ENCODE measurements around the gene FLNC.

FLNC gene

DNA sequence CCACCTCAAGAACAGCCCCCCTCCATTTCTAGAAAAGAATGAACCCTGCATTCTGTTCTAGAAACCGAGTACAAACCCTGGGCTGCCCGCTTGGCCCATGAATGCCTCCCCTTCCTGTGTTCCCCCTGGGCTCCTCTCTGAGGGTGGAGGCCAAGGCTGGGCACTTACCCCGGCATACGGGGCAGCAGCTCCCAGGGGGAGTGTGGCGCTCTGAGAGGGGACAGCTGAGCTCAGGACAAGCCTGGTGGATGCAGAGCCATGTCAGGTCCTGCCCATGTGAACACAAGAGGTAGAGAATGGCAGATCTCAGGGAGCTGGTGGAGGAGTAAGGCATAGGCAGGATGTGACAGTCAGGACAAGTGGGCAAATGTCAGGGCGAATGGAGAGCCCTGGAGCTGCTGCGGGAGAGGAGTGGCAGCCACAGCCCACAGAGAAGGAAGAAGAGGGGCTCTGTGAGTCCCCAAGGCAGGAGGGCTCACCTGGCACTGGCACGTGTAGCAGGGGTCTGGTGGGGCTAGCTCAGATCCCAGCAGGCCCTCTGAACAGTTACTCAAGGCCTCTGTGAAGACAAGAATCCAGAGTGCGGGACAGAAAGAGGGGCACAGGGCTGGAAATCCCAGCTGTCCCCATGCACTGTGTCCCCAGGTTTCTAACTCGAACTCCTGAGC lies 51.4 kb downstream of the FLNC start:
- no peak for FAIRE-seq

DNA sequence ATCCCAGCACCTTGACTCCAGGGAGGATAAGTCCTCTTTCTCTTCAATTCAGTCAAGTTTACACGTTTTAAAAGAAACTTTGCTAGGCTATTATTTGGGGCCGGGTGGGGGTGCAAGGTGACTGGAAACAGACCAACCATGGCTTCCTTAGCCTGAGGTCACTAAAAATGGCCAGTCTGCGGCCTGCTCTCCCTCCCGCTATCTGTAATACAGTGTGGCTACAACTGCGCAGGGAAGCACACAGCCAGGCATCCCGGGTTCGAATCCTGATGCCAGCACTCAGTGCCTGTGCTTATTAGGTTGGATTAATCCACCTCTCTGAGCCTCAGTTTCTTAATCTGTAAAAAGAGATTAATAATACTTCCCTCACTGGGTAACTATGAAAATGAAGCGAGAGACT lies 51.9 kb downstream of the FLNC start:
- FAIRE-seq, result no peak

DNA sequence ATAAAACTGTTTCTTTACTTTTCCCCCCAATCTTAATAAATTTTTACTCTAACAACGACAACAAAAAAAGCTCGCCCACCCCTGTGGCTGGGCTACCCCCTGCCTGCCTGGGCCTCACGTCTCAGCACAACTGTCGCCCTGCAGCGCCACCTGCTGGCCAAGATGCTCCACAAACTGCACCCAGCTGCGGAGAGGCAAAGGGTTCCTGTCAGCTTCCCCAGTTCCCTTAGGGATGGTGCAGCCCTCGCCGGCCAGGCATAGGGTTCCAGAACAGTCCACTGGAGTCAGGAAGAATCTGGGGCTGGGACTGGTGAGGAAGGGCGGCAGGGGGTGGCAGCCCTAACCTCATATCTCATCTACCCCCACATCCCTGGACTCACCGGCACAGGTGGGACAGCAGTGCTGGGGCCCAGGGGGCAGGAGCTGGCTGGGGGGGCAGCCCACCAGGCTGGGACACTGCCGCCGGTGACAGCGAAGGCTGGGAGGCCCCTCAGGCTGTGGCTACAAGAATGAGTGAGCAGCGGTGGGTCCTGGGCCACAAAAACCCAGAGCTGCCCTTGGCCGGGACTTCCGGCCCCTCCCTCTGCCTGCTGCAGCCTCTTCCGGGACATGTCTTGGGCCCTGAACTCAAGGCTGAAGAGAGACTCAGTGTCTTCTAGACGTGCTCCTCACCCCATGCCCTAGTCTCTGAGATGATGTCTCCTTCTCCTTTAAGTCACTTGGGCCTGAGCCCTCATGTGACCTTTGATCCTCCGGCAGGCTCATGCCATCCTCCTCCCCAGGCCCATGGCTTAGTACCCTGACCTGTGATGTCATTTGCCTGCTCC lies 53.6 kb downstream of the FLNC start:
- no peak for FAIRE-seq

DNA sequence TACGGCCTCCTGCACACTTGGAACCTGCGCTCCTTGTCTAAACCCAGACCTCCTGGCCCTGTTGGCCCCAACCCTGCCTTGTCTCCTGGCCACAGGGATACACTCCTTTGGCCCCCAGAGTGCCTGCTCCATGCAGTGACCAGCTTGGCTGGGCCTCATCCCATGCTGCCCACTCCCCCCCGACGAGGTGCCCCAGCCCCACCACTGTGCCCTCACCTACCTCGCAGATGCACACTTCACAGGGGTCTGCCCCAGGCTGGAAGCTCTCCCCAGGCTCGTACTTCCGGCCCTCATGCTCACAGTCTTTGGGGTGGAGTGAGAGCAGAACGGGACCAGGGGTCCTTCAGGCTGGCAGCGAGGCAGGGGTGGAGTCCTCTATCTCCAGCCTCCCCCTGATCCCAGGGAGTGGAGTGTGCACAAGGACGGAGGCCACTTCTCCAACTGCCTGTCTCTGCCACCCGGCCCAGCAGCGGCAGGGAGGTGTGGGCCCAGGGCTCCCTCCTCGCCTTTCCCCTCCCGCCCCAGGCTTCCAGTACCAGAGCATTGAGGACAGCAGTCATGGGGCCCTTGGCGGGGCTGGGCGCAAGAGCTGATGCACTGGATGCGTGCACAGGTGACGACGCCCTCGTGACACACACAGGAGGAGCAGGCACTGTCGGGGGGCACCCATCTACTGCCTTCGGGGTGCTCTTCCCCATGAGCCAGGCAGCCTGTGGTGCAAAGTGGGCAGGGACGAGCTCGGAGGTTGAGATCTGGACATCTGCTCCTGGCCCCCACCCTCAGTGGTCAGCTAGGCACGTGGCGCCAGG lies 54.6 kb downstream of the FLNC start:
- FAIRE-seq, result no peak

DNA sequence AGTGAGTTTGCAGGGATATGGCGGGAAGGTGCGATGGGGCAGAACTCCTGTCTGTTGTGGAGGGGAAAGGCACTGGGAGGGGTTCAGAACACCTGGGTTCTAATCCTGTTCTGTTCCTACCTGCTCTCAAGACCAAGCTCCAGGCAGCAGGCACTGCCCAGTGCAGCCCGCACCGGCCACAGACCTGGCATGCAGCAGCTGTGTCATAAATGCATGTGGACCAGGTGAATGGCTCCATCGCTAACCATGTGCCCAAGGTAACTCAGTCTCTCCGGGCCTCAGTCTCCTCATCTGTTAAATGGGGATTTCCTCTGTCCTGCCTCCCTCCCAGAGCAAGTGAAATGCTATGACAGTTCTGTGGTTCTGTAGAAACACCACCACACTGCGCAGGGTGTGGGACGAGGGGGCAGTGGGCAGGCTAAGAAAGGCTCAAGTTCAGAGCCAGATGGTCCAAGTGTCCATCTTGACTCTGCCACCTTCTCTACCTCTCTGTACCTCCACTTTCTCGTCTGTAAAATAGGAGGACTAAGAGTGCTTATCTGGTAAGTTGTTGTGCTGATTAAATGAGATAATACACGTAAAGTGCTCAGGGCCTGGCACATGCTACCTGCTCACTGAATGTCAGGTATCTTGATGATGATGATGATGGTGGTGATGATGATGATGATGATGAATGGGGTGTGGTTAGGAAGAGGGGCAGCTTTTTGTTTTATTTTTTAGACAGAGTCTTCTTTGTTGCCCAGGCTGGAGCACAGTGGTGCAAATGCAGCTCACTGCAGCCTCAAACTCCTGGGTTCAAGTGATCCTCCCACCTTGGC lies 55.4 kb downstream of the FLNC start:
- no peak for FAIRE-seq

DNA sequence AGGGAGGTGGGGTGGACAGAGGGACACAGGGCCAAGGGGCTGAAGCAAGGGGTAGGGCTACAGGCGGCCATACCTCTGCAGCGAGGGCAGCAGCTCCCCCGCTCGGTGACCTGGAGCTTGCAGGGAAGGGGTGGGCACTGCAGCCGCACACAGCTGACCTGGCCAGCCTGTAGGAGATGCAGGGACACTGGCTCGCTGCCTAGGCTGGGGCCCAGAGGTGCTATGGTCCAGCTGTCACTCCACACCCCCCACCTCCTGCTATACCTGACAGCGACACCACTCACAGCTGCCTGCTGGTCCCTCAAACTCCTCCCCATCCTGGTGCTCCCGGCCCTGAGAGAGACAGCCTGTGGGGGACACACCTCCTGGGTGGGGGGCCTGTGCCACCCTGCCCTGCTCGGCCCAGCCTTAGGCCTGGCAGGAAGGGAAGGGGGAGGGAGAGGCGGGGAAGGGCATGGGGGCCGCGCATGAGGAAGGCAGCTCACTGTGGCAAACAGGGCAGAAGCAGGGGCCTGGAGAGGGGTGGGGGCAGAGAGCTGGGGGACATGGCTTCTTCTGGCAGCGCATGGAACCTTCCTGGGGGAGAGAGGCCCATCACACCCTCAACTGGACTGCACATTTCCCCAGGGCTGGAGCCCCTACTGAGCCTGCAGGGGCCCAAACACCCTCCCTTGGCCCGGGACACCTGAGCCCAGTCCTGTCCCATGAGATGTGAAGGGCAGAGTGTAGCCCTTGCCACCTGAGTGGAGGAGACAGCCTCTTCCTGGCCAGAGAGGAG lies 56.4 kb downstream of the FLNC start:
- no peak for FAIRE-seq

DNA sequence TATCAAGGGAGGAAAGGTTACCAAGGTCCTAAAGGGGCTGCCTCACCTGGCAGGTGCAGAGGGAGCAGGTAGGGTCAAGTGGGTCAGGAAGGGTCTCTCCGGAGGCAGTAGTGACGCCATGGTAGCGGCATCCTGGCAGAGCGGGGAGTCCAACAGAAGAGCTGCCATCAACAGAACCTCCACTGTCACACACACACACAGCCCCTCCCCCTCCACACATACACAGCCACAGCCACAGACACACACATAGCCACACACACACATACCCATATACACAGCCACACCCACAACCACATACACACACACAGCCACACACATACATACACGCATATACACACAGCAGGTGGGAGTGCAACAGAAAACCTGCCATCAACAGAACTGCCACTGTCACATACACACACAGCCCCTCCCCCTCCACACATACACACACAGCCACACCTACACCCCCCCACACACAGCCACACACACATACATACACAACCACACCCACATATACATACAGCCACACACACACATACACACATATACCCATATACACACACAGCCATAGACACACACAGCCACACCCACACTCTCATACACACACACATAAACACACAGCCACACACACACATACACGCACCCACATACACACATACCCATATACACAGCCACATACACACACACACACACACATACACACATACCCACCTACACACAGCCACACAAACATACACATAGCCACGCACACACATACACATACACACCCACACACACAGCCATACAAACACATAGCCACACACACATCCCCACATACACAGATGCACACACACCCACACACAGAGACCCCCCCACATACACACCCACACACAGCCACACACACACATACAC lies 57.2 kb downstream of the FLNC start:
- no peak for FAIRE-seq

DNA sequence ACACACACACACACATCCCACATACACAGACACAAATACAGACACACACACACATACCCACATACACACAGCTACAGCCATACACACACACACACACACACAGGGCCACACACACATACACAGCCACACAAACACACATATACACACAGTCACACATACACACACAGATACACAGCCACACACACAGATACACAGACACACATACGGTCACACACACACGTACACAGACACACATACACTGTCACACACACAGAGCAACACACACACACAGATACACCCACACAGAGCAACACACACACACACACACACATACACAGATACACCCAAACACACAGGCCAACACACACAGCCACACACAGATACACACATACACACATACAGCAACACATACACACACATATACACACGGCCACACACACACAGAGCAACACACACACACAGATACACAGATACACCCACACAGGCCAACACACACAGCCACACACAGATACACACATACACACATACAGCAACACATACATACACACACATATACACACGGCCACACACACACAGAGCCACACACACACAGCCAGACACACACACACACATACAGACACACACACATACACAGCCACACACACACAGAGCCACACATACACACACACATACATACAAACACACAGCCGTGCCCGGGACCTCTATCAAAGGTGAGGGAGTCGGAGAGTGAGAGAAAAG lies 58.0 kb downstream of the FLNC start:
- no peak for FAIRE-seq

DNA sequence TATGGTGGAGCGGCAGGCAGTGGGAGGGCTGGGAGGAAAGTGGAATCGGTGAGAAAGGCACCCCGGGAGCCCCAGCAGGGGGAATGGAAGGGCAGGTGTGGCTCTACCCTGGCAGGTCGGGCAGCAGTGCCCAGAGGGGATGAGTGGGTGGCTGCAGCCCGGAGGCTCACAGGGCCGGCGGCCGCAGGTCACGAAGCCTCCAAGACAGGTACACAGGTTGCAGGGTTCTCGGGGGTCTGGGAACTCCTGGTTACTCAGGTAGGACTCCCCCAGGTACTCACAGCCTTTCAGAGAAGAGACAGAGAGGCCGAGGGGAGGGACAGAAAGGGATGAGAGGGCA lies 58.5 kb downstream of the FLNC start:
- no peak for FAIRE-seq

DNA sequence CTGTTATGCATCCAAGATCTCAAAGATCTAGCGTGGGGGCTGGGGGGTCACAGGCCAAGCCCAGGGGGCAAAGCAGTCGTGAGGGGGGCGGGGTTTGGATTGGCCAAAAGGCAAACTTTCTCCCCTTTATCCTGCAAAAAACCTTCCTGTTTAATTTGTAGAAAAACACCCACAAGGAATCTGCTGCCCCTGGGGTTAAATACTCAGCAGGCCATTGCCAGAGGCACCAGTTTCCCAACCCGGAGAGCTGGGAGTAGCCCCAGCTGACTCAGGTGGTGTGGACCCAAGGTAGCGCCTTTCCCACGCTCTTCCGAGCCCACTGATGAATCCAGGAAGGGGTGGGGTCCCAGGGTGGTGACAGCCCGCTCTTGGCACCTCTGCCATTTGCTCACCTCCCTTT lies 58.9 kb downstream of the FLNC start:
- no peak for FAIRE-seq

DNA sequence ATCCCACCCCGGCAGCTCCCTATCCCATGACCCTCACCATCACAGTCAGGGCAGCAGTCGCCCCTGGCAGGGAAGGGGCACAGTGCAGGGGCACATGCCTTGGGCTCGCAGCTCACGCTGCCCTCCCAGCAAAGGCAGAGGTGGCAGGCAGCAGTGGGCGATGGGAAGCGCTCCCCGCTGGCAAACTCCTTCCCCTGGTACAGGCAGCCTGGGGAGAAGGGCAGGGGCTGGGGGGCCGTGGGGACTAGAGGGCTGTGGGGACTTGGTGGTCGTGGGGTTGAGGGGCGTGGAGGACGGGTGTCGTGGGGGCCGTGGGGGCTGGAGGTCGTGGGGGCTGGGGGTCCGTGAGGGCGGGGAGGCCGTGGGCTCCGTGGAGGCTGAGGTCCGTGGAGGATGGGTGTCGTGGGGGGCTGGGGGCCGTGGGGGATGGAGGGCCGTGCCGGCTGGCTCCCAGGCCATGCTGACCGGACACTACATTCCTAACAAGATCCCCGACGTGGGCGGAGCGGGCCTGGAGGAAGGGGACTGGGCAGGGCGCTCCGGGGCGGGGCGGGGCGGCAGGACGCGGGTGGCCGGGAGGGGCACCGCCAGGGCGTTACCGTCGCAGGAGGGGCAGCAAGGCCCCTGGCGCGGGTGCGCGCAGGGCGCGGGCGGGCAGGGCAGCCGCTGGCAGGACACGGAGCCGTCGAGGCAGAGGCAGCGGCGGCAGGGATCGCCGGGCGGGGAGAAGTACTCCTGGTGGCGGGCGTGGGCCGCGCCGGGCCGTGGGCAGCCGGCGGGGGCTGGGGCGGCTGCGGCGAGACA lies 60.3 kb downstream of the FLNC start:
- no peak for FAIRE-seq

DNA sequence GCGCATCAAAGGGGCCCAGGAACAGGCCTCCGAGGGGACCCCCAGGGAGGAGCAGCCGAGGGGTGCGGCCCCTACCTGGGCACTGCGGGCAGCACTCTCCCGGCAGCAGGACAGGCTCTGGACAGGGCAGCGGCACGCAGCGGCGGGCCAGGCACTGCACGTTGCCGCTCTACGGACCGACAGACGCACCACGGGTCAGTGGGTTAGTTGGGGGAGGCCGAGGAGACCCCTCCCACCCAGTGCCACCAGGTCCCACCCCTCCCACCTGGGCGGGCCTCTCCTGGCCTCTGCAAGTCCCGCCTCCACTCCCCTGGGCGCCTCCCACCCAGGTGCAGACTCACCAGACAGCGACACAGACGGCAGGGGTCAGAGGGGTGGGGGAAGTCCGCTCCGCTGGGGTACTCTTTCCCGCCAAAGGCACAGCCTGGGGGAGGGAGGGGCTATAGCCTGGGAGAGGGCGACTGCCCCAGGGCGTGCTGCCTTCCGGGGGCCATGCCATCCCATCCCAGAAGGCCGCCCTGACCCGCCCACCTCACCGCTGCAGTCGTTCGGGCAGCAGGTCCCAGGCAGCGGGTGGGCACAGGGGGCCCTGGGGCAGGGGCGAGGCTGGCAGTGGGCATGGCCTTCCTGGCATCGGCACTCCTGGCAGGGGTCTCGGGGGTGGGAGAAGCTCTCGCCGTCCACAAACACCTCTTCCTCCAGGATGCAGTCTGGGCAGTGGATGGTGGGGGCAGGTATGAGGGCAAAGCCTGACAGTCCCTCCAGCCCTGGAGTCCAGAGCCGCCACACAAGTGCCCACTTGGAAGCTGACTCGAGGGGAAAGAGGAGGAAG lies 61.1 kb downstream of the FLNC start:
- no peak for FAIRE-seq

DNA sequence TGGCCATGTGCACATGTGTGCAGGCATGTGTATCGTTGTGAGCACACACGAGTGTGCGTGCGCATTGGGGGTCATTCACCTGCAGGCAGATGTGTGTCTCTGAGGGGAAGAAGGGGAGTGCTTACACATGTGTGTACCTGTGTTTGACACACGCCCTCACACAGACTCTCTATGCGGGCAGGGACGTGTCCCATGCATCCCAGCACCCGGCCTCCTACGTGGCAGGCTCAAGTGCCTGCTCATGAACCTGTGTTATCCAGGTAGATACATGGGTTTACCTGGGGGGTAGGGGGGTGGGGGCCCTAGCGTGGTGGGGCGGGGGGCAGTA lies 61.7 kb downstream of the FLNC start:
- no peak for FAIRE-seq

DNA sequence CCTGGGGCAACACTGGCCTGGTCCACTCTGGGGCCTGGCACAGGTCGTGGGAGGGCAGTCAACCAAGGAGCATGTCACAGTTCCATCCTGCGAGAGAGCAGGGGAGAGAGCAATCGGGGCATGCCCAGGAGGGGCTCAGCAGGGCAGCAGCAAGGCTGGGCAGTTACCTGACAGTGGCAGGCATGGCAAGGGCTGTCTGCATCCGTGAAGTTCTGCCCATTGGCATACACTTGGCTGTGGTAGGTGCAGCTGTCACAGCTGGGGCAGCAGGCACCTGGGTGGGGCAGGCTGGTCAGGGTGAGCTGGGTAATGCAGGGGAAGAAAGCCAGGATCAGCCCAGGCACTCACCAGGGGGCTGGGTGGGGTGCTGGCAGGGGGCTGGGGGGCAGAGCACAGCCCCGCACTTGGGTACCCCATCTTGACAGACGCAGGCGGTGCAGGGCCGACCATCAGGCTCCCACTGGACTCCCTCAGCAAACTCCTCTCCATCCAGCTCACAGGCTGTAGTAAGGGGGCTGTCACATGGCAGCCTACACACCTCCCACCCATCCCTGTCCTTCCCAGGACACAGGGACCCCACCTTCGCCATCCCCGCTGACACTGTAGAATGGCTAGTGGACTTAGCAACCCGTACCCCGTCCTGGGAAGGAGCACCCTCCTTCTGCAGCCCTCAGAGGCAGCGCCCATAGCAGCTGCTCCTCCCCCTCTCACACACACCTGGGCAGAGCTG lies 62.5 kb downstream of the FLNC start:
- FAIRE-seq, result no peak

DNA sequence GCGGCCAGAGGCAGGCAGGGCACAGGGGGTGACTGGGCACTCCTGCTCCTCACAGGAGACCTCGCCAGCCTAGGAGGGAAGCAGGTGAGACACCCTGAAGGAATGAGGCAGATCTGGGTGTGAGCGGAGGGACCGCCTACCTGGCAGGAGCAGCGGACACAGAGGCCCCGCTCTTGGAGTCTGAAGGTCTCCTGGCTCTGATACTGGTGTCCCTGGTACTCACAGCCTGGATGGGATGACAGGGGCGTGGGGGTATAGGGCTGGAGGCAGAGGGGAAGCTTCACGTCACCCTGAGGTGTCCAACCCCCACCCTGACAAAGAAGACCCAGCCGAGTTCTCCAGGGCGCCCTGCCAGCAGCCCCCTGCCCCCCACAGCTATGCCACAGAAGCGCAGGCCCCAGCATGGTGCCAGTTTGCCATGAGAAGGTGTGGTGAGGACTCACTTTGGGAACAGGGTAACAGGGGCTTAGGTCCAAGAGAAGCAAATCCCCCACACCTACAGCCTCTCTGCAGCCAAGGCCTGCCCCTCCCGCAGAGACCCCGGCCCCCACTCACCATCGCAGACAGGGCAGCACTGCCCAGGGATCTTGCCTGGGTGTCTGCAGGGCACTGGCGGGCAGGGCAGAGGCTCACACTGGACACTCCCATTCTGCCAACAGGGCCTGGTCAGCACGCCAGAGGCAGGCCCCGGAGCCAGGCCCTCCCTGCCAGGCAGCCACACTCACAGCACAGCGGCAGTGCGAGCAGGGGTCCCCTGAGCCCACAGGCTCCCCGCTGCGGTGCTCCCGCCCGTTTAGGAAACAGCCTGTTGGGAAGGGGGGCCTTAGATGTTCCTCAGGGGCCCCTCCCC lies 63.3 kb downstream of the FLNC start:
- FAIRE-seq, result no peak

DNA sequence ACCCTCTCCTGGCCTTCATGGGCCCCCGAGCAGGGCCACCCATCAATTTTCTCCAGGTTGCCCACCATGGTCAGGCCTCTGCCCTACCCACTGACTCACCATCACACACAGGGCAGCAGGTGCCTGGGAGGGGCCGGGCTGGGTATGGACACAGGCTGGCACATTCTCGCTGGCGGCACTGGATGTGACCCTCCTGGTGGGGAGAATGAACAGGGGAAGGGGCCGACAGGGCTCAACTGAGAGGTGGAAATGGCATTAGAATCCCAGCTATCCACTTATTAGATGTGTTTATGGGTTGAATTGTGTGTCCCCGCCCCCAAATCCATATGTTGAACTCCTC lies 63.9 kb downstream of the FLNC start:
- no peak for FAIRE-seq

DNA sequence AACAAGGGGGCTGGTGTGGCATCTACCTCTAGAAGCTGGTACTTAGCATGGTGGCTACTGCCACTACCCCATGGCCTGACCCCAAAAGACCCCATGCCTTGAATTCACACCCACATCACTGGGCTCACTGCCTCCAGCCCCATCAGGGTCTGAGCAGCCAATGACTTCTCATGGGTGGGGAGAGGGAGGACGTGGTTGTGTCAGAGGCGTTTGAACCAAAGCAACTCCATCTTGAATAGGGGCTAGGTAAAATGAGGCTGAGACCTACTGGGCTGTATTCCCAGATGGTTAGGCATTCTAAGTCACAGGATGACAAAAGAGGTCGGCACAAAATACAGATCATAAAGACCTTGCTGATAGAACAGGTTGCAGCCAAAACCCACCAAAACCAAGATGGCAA lies 65.1 kb downstream of the FLNC start:
- FAIRE-seq, result no peak
